A549 (cell line): Measurements from ENCODE around the gene ITPKC. TPM values are rescaled to one million over a fixed set of nuclear protein-coding genes. Genes with fewer than 3 reads are reported as not detected.

Experiments used
- ATAC-seq, 2 experiments: fragments of 200-7000 bp in 1 of 2; fragments of >200 bp in 1 of 2; cut with Nextera tagmentation in 1 of 2; cut with Tn5 transposase in 1 of 2; 3 replicates each; pipeline versions ENCODE4 v1.8.0 to v1.9.1; 2018 to 2020; ENCODE audit warnings: mild to moderate bottlenecking in 1 of 2, moderate library complexity in 1 of 2
- CTCF ChIA-PET: fragments of 300-600 bp; sonication (Branson Sonifier 250); formaldehyde crosslinking; extraction: SDS; loops from one replicate; lab custom pipeline; 2021; ENCODE audit warnings: antibody characterized with exemption, inconsistent platforms; lab: Yijun Ruan, JAX
- POLR2A ChIA-PET: fragments of 350-600 bp; formaldehyde crosslinking; extraction: SDS; loops from one replicate; lab custom pipeline; 2021; ENCODE audit warnings: antibody characterized with exemption, inconsistent platforms; lab: Yijun Ruan, JAX
- DNase-seq, 2 experiments: peaks; one replicate each; pipeline versions ENCODE4 v3.0.0 to v3.0.0-alpha.2; 2011 to 2016; ENCODE audit warnings: low read depth in 1 of 2, low spot score in 1 of 2
- FAIRE-seq: peaks from 2 replicates; lab custom pipeline; 2011; peaks lifted over from hg19 to GRCh38; lab: Jason Lieb, UNC
- H3K27ac ChIP-seq, 2 experiments: fragments of >200 bp; sonication (Bioruptor Twin); formaldehyde crosslinking; 3 replicates each; pipeline ENCODE4 v1.5.1; 2016 to 2017
- H3K4me1 ChIP-seq: fragments of >200 bp; sonication (Bioruptor Twin); formaldehyde crosslinking; 3 replicates; pipeline ENCODE4 v1.6.1; 2016
- H3K4me2 ChIP-seq: fragments of >200 bp; sonication (Bioruptor Twin); formaldehyde crosslinking; 3 replicates; pipeline ENCODE4 v1.6.1; 2016
- H3K4me3 ChIP-seq: fragments of >200 bp; sonication (Bioruptor Twin); formaldehyde crosslinking; 3 replicates; pipeline ENCODE4 v1.5.1; 2016
- H3K9me3 ChIP-seq: fragments of >200 bp; sonication (Bioruptor Twin); formaldehyde crosslinking; 3 replicates; pipeline ENCODE4 v1.6.1; 2016
- BHLHE40 ChIP-seq: IDR thresholded peaks from 2 replicates; pipeline ENCODE4 v1.6.1; 2012; ENCODE audit warnings: low read depth, low read length, inconsistent platforms
- CBX8 ChIP-seq: fragments of 200-600 bp; sonication (generic); IDR thresholded peaks from 2 replicates; pipeline ENCODE4 v1.6.1; 2016
- CHD4 ChIP-seq: fragments of 200-600 bp; sonication (generic); IDR thresholded peaks from 2 replicates; pipeline ENCODE4 v1.6.1; 2016; ENCODE audit warnings: antibody characterized with exemption, mild to moderate bottlenecking, borderline replicate concordance
- EHF ChIP-seq: fragments of 250-450 bp; sonication (Bioruptor Pico); IDR thresholded peaks from 2 replicates; pipeline ENCODE4 v1.5.0; 2020; ENCODE audit warnings: mild to moderate bottlenecking
- EP300 ChIP-seq, 2 experiments: fragments of >200 bp; sonication (Bioruptor Twin); formaldehyde crosslinking; IDR thresholded peaks; 2 replicates in 1 of 2; 3 replicates in 1 of 2; pipeline ENCODE4 v1.6.1; 2016 to 2017
- ESRRA ChIP-seq: fragments of 150-350 bp; IDR thresholded peaks from 2 replicates; pipeline ENCODE4 v1.6.1; 2014; ENCODE audit warnings: mild to moderate bottlenecking, low read length, borderline replicate concordance
- FOSL2 ChIP-seq, 2 experiments: fragments of 450-650 bp in 1 of 2; fragments of >200 bp in 1 of 2; sonication (Bioruptor Twin) in 1 of 2; formaldehyde crosslinking; IDR thresholded peaks; 2 replicates each; pipeline versions ENCODE4 v1.5.0 to v1.6.1; 2016 to 2020; ENCODE audit warnings: mild to moderate bottlenecking in 1 of 2, moderate library complexity in 1 of 2
- FOXS1 ChIP-seq: fragments of 250-450 bp; sonication (Bioruptor Pico); IDR thresholded peaks from 2 replicates; pipeline ENCODE4 v1.5.0; 2020; ENCODE audit warnings: mild to moderate bottlenecking, moderate library complexity
- JUN ChIP-seq, 2 experiments: fragments of >200 bp; sonication (Bioruptor Twin); formaldehyde crosslinking; IDR thresholded peaks; 2 replicates in 1 of 2; 3 replicates in 1 of 2; pipeline ENCODE4 v1.6.1; 2016 to 2017
- JUNB ChIP-seq: fragments of >200 bp; sonication (Bioruptor Twin); formaldehyde crosslinking; IDR thresholded peaks from 2 replicates; pipeline ENCODE4 v1.6.1; 2016
- MAFK ChIP-seq: fragments of 450-650 bp; IDR thresholded peaks from 2 replicates; pipeline ENCODE4 v1.6.1; 2014; ENCODE audit not compliant: partially characterized antibody
- MAZ ChIP-seq: fragments of 150-350 bp; IDR thresholded peaks from 2 replicates; pipeline ENCODE4 v1.6.1; 2014; ENCODE audit warnings: antibody characterized with exemption, low read depth, low read length, borderline replicate concordance
- MYC ChIP-seq: IDR thresholded peaks from 2 replicates; pipeline ENCODE4 v1.6.1; 2012; ENCODE audit warnings: mild to moderate bottlenecking, inconsistent platforms, low read length, improper control_type of control experiment, borderline replicate concordance
- NR3C1 ChIP-seq: fragments of >200 bp; sonication (Bioruptor Twin); formaldehyde crosslinking; IDR thresholded peaks from 3 replicates; pipeline ENCODE4 v1.6.1; 2017
- POLR2A ChIP-seq: IDR thresholded peaks from 2 replicates; pipeline ENCODE4 v1.6.1; 2012; ENCODE audit warnings: mild to moderate bottlenecking, low read length
- RARB ChIP-seq: fragments of 250-450 bp; sonication (Bioruptor Pico); IDR thresholded peaks from 2 replicates; pipeline ENCODE4 v1.8.0; 2021; ENCODE audit warnings: mild to moderate bottlenecking, moderate library complexity
- SMC3 ChIP-seq: fragments of >200 bp; sonication (Bioruptor Twin); formaldehyde crosslinking; IDR thresholded peaks from 3 replicates; pipeline ENCODE4 v1.6.1; 2018; ENCODE audit warnings: inconsistent platforms
- TFCP2L1 ChIP-seq: fragments of 250-450 bp; sonication (Bioruptor Pico); IDR thresholded peaks from 2 replicates; pipeline ENCODE4 v1.5.0; 2021; ENCODE audit warnings: mild to moderate bottlenecking
- ZFP36 ChIP-seq: fragments of 450-650 bp; IDR thresholded peaks from 2 replicates; pipeline ENCODE4 v1.6.1; 2014; ENCODE audit warnings: borderline replicate concordance; ENCODE audit not compliant: partially characterized antibody
- ZNF302 ChIP-seq: fragments of 250-450 bp; sonication (Bioruptor Pico); IDR thresholded peaks from 2 replicates; pipeline ENCODE4 v1.9.0; 2021; ENCODE audit warnings: inconsistent platforms, mild to moderate bottlenecking, moderate library complexity
- WGBS: methylation state at CpG from one replicate; pipeline ENCODE4 v1.1.6; 2017; ENCODE audit errors: missing lambda C conversion rate; 5-methylcytosine and 5-hydroxymethylcytosine counted together
- polyA plus RNA-seq, 4 experiments: library from polyadenylated mRNA; depleted of rRNA in 3 of 4; stranded (reverse); fragments of >200 nt; fragmentation: RNase III in 1 of 4; extraction: RNeasy Plus Mini Kit Qiagen cat#74134 plus additional on column Dnase treatment in 1 of 4; gene quantifications; 2 replicates in 3 of 4; 3 replicates in 1 of 4; pipeline ENCODE4 v1.2.3, GENCODE V29; 2011 to 2017
- TF ChIP-seq, protein P1 (sequence below): IDR thresholded peaks from 2 replicates; pipeline ENCODE4 v1.6.1; 2012
- TF ChIP-seq, protein P2 (sequence below): IDR thresholded peaks from 2 replicates; pipeline ENCODE4 v1.6.1; 2012
- TF ChIP-seq, protein P3 (sequence below): fragments of 150-350 bp; IDR thresholded peaks from 2 replicates; pipeline ENCODE4 v1.6.1; 2014; ENCODE audit warnings: low read depth, mild to moderate bottlenecking, low read length
- TF ChIP-seq, protein P4 (sequence below): IDR thresholded peaks from 2 replicates; pipeline ENCODE4 v1.6.1; 2012; ENCODE audit warnings: low read depth, borderline replicate concordance

ITPKC gene
- polyA plus RNA-seq, 2 of the 4 experiments (the other 2 are of a cell fraction): 6.5 to 7.9 TPM

DNA sequence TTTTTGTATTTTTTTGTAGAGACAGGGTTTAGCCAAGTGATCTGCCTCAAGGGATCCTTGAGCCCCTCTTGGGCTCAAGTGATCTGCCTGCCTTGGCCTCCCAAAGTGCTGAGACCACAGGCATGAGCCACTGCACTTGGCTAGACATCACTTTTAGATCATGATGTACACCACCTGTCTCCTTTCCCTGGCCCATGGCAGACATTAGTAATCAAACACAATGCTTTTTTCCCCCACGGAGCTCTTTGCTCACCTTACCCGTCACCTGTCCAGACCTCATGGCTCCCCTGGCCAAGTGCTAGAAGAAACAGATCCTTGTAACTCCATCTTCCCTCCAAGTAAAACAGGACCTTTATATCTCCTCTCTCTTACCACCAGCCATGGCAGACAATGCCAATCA lies 44.9 kb upstream of the ITPKC start:
- ATAC-seq: no peak
- Histone ChIP-seq H3K4me2 (no peak overlapping the region), H3K9me3 (peaks cover 10% of the 10 kb centered on the region), H3K27ac (no peak overlapping the region), H3K4me3 (no peak overlapping the region), H3K4me1 (peaks cover 1% of the 10 kb centered on the region)
- no peak for DNase-seq
- ChIA-PET CTCF (interaction anchor here (0.7 to 14.9 kb wide), 8 partner anchors 8 to 472 kb away, joined by 3 to 140 read pairs (median 4); no protein-coding TSS in a partner anchor), POLR2A (interaction anchor here (1.1 to 1.2 kb wide), 2 partner anchors 9 to 19 kb away, joined by 3 to 5 read pairs; partner anchors contain the start of gene NUMBL)
- TF ChIP-seq, protein P1, sequence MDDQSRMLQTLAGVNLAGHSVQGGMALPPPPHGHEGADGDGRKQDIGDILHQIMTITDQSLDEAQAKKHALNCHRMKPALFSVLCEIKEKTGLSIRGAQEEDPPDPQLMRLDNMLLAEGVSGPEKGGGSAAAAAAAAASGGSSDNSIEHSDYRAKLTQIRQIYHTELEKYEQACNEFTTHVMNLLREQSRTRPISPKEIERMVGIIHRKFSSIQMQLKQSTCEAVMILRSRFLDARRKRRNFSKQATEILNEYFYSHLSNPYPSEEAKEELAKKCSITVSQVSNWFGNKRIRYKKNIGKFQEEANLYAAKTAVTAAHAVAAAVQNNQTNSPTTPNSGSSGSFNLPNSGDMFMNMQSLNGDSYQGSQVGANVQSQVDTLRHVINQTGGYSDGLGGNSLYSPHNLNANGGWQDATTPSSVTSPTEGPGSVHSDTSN: no peak
- TF ChIP-seq, protein P2, sequence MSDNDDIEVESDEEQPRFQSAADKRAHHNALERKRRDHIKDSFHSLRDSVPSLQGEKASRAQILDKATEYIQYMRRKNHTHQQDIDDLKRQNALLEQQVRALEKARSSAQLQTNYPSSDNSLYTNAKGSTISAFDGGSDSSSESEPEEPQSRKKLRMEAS: no peak
- TF ChIP-seq EP300 (IDR thresholded peaks at IDR 0.05) (no peak), JUNB (no peak), CHD4 (no peak), MAFK (no peak), TFCP2L1 (no peak), ZFP36 (no peak), JUN (IDR thresholded peaks at IDR 0.05) (no peak), EHF (CRISPR knock-in tag) (no peak), MYC (no peak), MAZ (no peak), CBX8 (no peak), RARB (CRISPR knock-in tag) (no peak), NR3C1 (no peak)
- TF ChIP-seq, protein P3, sequence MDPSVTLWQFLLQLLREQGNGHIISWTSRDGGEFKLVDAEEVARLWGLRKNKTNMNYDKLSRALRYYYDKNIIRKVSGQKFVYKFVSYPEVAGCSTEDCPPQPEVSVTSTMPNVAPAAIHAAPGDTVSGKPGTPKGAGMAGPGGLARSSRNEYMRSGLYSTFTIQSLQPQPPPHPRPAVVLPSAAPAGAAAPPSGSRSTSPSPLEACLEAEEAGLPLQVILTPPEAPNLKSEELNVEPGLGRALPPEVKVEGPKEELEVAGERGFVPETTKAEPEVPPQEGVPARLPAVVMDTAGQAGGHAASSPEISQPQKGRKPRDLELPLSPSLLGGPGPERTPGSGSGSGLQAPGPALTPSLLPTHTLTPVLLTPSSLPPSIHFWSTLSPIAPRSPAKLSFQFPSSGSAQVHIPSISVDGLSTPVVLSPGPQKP: no peak
- TF ChIP-seq, protein P4, sequence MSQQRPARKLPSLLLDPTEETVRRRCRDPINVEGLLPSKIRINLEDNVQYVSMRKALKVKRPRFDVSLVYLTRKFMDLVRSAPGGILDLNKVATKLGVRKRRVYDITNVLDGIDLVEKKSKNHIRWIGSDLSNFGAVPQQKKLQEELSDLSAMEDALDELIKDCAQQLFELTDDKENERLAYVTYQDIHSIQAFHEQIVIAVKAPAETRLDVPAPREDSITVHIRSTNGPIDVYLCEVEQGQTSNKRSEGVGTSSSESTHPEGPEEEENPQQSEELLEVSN: no peak
- FAIRE-seq: no peak
- 61% methylated on average over 2 of the region's 2 CpGs for WGBS

DNA sequence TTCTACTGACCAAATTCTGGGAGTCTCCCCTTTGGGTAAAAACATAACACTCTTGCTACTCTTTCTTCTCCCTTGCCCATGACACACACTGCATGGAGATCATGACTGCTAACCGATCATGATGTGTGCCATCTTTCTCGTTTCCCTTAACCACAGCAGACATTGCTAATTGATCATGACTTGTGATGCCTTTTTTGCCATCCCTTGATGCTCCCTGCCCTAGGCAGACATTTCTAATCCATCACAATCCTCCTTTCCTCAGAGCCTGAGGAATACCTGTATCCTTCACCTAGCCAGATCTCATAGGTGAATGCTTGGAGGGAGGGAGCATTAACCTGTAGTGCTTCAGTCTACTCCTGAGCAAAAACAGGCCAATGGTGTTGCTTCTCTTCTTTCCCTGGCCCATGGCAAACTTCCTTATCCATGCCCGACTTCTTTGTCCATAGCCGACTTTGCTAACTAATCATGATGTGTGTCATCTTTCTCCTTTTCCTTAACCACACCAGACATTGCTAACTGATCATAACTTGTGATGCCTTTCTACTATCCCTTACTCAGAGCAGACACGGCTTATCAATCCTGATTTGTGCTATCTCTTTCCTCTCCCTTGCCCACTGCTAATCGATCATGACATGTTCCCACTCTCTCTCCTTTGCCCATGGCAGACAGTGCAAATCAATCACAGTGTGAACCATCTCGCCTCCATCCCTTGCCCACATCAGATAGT lies 44.2 kb upstream of the ITPKC start:
- TF ChIP-seq FOXS1 (CRISPR knock-in tag): no peak
- no peak for TF ChIP-seq JUNB
- TF ChIP-seq ESRRA: no peak
- no peak for TF ChIP-seq ZFP36
- no peak for TF ChIP-seq BHLHE40
- no peak for TF ChIP-seq SMC3
- TF ChIP-seq FOSL2 (IDR thresholded peaks at IDR 0.05): no peak
- TF ChIP-seq FOSL2 (CRISPR knock-in tag; IDR thresholded peaks at IDR 0.05): no peak
- TF ChIP-seq POLR2A: no peak
- TF ChIP-seq ZNF302: no peak
- TF ChIP-seq RARB (CRISPR knock-in tag): no peak
- Histone ChIP-seq H3K4me3 (no peak overlapping the region), H3K4me1 (no peaks in the 10 kb centered on the region), H3K9me3 (peaks cover 10% of the 10 kb centered on the region), H3K27ac (no peak overlapping the region), H3K4me2 (no peak overlapping the region)
- POLR2A ChIA-PET: interaction anchor here (1.1 to 1.2 kb wide), 2 partner anchors 10 to 18 kb away, joined by 3 to 5 read pairs; partner anchors contain the start of gene NUMBL
- 89% methylated on average over 7 of the region's 7 CpGs for WGBS
- CTCF ChIA-PET: interaction anchor here (0.7 to 14.9 kb wide), 9 partner anchors 8 to 472 kb away, joined by 3 to 140 read pairs (median 4); partner anchors contain the start of gene EGLN2
- DNase-seq: no peak
- peak; percentile 98 for FAIRE-seq
- ATAC-seq: no peak
